Fibroblast of upper back skin (primary cell): ENCODE data around the gene ONECUT1.
A peak's percentile ranks its signal among the peaks of the same experiment; 100 is the strongest.

Experiments
- DNase-seq: peaks from one replicate; pipeline ENCODE4 v3.0.0-alpha.2; 2013

The ONECUT1 gene

GRCh38 chr15:52780172-52780980 lies 9.8 kb downstream of the ONECUT1 start:
- DNase-seq: peak; percentile 41

- DNase-seq: no peak
Observed at GRCh38 chr15:52778457-52778856, 11.7 kb downstream of the ONECUT1 start.

GRCh38 chr15:52772766-52773165 lies 17.4 kb downstream of the ONECUT1 start:
- DNase-seq: no peak

- no peak for DNase-seq
Observed at GRCh38 chr15:52765785-52766184, 24.4 kb downstream of the ONECUT1 start.

GRCh38 chr15:52764731-52765130 lies 25.4 kb downstream of the ONECUT1 start:
- DNase-seq: no peak

GRCh38 chr15:52762621-52763020 lies 27.5 kb downstream of the ONECUT1 start:
- no peak for DNase-seq

GRCh38 chr15:52760562-52760961 lies 29.6 kb downstream of the ONECUT1 start:
- DNase-seq: no peak

- DNase-seq: no peak
Observed at GRCh38 chr15:52759969-52760368, 30.2 kb downstream of the ONECUT1 start.

GRCh38 chr15:52757496-52757895 lies 32.6 kb downstream of the ONECUT1 start:
- no peak for DNase-seq

- DNase-seq: no peak
Observed at GRCh38 chr15:52751522-52751921, 38.6 kb downstream of the ONECUT1 start.

GRCh38 chr15:52749258-52749657 lies 40.9 kb downstream of the ONECUT1 start:
- no peak for DNase-seq

GRCh38 chr15:52746162-52746757 lies 43.9 kb downstream of the ONECUT1 start:
- no peak for DNase-seq

- no peak for DNase-seq
Observed at GRCh38 chr15:52745326-52746161, 44.6 kb downstream of the ONECUT1 start.

- DNase-seq: no peak
Observed at GRCh38 chr15:52738311-52738710, 51.8 kb downstream of the ONECUT1 start.

GRCh38 chr15:52737720-52738119 lies 52.4 kb downstream of the ONECUT1 start:
- DNase-seq: no peak

- peak; percentile 73 for DNase-seq
Observed at GRCh38 chr15:52735231-52736089, 54.7 kb downstream of the ONECUT1 start.

- no peak for DNase-seq
Observed at GRCh38 chr15:52734329-52734728, 55.8 kb downstream of the ONECUT1 start.

GRCh38 chr15:52733696-52734255 lies 56.4 kb downstream of the ONECUT1 start:
- DNase-seq: no peak

- no peak for DNase-seq
Observed at GRCh38 chr15:52733088-52733487, 57.0 kb downstream of the ONECUT1 start.

GRCh38 chr15:52732551-52732950 lies 57.6 kb downstream of the ONECUT1 start:
- no peak for DNase-seq

- DNase-seq: no peak
Observed at GRCh38 chr15:52731732-52732470, 58.2 kb downstream of the ONECUT1 start.

- no peak for DNase-seq
Observed at GRCh38 chr15:52731004-52731403, 59.1 kb downstream of the ONECUT1 start.
